GM13977 (cell line): Measurements from ENCODE around the gene PPFIBP2.
A peak's percentile ranks its signal among the peaks of the same experiment; 100 is the strongest.

Experiments used
- DNase-seq: peaks from one replicate; pipeline ENCODE4 v3.0.0; 2012; ENCODE audit warnings: low spot score
- in situ Hi-C: fragments of 300-500 bp; cut with MboI; formaldehyde crosslinking; loops from one replicate; pipeline ENCODE4 v1.12.0; 2022; ENCODE audit warnings: low sequenced_read_pairs, low pct_unique_long_range_greater_than_20kb, mixed read lengths, inconsistent platforms; ENCODE audit not compliant: unreplicated experiment
- TF ChIP-seq, protein P1 (sequence below): IDR thresholded peaks from 2 replicates; pipeline ENCODE4 v1.5.1; 2012; ENCODE audit warnings: mild to moderate bottlenecking, control low read depth; ENCODE audit not compliant: insufficient read depth; ENCODE audit errors: extremely low read depth, missing control alignments

The PPFIBP2 gene

DNA sequence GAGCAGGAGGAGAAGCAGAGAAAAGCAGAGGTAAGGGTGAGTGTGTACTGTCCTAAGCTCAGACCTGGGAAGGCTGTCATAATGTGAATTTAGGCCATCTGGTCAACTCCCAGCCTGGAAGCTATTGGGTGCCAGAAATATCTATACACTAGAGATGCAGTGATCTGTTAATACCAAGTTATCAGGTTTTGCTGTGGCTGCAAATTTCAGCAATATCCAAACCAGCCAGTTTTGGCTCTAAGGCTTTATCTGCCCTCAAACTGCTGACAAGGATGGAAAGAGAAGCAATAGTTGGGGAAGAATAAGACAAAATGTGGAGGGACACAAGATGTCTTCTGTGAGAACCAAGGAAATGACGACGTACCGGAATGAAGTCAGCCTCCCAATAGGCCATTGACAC lies 96.6 kb downstream of the PPFIBP2 start:
- no peak for DNase-seq

DNA sequence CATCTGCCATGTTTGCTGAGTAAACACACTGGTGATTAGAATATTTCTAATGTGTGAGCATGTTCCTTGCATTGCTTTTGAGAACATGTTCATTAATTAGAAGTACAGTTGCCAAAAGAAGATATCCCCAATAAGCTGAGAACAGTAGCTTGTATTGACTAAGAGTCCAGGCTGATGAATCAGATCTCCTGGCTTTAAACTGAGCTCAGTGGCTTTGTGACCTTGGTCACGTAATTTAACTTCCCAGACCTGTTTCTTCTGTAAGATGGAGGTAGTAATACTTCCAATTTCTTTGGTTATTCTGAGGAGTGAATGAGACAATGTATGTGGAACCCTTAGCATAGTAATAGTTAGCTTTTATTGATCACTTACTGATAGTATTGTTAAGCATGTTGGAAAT lies 97.6 kb downstream of the PPFIBP2 start:
- DNase-seq, result no peak
- in situ Hi-C loops, result no loop called here
- TF ChIP-seq, protein P1, sequence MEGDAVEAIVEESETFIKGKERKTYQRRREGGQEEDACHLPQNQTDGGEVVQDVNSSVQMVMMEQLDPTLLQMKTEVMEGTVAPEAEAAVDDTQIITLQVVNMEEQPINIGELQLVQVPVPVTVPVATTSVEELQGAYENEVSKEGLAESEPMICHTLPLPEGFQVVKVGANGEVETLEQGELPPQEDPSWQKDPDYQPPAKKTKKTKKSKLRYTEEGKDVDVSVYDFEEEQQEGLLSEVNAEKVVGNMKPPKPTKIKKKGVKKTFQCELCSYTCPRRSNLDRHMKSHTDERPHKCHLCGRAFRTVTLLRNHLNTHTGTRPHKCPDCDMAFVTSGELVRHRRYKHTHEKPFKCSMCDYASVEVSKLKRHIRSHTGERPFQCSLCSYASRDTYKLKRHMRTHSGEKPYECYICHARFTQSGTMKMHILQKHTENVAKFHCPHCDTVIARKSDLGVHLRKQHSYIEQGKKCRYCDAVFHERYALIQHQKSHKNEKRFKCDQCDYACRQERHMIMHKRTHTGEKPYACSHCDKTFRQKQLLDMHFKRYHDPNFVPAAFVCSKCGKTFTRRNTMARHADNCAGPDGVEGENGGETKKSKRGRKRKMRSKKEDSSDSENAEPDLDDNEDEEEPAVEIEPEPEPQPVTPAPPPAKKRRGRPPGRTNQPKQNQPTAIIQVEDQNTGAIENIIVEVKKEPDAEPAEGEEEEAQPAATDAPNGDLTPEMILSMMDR, result no peak

More for the DNA sequence above, 96.6 kb downstream of the PPFIBP2 start:
- in situ Hi-C loops, result no loop called here
- TF ChIP-seq, protein P1, result no peak

DNA sequence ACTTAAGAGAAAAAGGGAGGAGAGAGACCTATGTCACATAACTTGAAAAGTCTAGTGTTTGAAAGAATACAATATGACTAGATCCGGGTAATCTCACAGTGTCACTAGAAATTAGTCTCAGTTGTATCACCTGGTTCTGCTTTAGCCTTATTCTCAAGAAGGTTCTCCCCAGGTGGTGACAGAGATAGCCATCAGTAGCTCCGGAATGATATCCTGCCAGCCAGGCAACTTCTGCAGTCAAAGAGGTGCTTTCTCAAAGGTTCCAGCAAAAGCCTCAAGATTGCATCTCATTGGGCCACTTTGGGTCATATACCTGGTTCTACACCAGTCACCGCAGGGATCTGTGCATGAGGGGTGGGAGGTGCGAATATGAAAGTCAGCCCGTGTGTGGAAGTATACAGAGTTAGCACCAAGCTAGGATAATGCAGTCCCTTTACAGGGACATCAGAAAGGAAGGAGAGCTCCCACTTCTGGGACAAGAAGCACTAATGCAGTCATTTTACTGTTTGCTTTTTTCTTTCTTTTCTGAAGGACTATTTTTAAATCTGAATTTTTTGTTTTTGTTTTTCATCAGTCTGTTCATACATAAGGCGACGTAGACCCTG lies 98.4 kb downstream of the PPFIBP2 start:
- no peak for DNase-seq
- in situ Hi-C loops, result no loop called here
- TF ChIP-seq, protein P1, result no peak

- TF ChIP-seq, protein P1, result no peak
- in situ Hi-C loops, result no loop called here
- peak; percentile 23 for DNase-seq
Measured at GRCh38 chr11:7612661-7613393, 99.0 kb downstream of the PPFIBP2 start.

GRCh38 chr11:7613394-7613720 lies 99.6 kb downstream of the PPFIBP2 start:
- no peak for DNase-seq
- TF ChIP-seq, protein P1, result no peak
- in situ Hi-C loops, result no loop called here

- in situ Hi-C loops, result no loop called here
- TF ChIP-seq, protein P1, result no peak
- no peak for DNase-seq
Measured at GRCh38 chr11:7614656-7615055, 100.9 kb downstream of the PPFIBP2 start.
